ENCODE data around the gene SPPL3.
A peak's percentile ranks its signal among the peaks of the same experiment; 100 is the strongest.

The SPPL3 gene

DNA sequence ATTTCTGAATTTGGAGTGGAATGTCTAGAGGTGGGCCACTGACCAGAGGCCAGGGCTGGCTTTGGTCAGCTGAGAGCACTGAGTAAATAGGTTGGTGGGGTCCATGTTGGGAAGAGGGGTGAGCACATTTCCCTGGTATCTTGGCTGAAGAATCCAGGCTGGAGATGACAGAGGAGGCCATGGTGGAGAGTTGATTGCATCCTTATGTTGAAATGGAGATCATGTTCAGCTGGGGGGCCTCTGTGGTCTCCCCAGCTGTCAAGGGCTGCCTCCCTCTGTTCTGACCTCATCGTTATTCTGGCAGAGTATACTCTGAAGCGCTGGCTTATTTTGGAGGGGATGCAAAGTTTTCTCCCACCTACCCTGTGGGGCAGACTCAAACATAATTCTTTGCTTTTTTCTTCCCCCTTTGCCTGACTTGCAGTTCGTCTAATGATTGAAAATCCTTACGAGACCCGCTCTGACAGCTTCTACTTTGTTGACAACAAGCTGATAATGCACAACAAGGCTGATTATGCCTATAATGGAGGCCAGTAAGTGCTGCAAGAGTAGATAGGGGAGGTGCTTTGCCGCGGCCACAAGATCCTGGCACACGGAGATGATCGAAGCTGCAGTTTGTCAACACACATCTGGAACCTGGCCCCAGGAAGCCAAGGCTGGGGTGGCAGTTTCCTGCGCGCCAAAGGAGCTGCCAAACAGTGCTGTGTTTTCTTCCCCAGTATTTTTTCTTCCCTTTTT lies 184.5 kb downstream of the SPPL3 start:
- peak; percentile 10 for DNase-seq

DNA sequence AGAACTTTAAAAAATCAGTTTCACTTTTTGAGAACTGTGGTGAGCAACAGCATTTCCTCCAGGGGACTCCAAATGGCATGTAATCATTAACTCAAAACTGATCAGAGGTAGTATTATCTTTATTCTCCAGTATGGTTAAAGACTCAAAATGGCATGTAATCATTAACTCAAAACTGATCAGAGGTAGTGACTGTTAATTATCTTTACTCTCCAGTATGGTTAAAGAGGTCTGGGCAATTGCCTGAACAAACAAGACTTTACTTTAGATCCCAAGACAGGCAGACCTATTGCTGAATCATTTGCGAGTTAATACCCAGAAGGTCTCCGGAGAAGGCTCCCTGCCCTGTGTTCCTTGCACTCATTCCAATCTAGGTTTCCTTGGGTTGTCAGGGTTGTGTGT lies 185.1 kb downstream of the SPPL3 start:
- no peak for DNase-seq

DNA sequence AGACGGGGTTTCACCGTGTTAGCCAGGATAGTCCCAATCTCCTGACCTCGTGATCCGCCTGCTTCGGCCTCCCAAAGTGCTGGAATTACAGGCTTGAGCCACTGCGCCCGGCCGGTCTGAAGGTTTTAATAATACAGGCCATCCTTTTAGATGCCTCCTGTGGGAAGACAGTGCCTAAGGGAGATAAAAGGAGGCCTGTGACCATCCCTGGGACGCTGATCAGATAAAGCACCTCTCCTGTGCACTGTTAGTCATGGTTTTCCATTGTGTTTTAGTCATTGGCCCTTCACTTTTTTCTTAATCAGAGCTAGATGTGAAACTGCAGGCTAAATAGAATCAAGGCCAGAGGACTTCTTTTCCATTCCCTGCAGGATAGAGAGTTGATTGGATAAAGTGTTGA lies 186.1 kb downstream of the SPPL3 start:
- DNase-seq: no peak

DNA sequence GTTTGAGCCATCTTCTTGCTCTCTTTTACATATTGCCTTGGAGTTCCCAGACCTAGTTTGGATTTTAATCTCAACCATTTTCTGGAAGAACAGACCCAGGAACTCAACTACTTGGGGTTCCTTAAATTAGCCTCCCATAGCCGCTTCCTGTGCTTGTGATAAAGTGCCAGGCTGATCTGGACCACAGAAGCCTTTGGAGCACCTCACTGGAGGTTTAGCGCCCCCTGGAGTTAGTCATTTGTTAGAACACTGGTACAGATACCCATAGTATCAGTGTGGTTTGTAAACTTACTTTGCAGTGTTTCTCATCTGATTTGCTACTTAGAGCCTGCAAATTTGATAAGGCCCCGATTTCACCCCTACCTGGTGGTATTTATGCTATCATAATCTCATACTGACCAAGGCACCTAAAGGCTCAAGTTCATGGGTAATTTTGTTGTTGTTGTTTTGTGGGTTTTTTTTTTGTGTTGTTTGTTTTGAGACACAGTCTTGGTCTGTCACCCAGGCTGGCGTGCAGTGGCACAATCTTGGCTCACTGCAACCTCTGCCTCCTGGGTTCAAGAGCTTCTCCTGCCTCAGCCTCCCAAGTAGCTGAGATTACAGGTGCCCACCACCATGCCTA lies 190.2 kb downstream of the SPPL3 start:
- DNase-seq: peak; percentile 81

DNA sequence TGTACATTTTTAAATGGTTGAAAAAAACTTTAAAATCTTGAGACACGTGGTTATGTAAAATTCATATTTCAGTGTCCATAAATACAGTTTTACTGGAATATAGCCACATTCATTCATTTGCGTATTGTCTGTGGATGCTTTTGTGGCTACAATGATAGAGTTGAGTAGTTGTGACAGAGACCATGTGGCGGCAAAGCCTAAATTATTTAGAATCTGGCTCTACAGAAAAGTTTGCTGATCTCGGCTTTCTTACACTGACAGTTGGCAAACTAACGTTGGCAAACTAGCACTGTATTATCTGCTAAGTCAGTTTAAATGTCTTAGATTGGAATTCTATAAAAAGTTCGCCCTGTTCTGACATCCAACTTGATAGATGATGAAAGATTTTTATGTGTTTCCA lies 191.5 kb downstream of the SPPL3 start:
- DNase-seq: no peak

All from fibroblast of upper back skin (primary cell).